B cell (primary cell): ENCODE data around the gene GOLGA8B. TPM values are rescaled to one million over a fixed set of nuclear protein-coding genes. Genes with fewer than 3 reads are reported as not detected.
"Not testable (repeated sequence)": the region's sequence is repeated elsewhere in the genome, so short reads cannot be mapped to it uniquely, and the experiment has no call there.

Experiments used
- ATAC-seq: fragments of 200-7000 bp; cut with Tn5 transposase; one replicate; pipeline ENCODE4 v1.10.0; 2021; ENCODE audit warnings: low read depth, mild to moderate bottlenecking, moderate number of reproducible peaks, moderate library complexity
- CTCF ChIA-PET: fragments of 350-600 bp; sonication (Branson Sonifier 250); formaldehyde crosslinking; loops from one replicate; lab custom pipeline; 2021; ENCODE audit warnings: antibody characterized with exemption, inconsistent platforms; lab: Charles Lee
- POLR2A ChIA-PET: fragments of 350-600 bp; sonication (Branson Sonifier 250); formaldehyde crosslinking; loops from one replicate; lab custom pipeline; 2021; ENCODE audit warnings: antibody characterized with exemption; lab: Charles Lee
- DNase-seq: peaks from one replicate; pipeline ENCODE4 v3.0.0; 2013
- H2AFZ ChIP-seq: 2 replicates; pipeline ENCODE4 v1.6.1; 2012; ENCODE audit warnings: mild to moderate bottlenecking, low read depth, low read length; ENCODE audit not compliant: insufficient read depth, poor library complexity, severe bottlenecking
- H3K27ac ChIP-seq, 2 donors: 1 replicate in 1 of 2; 2 replicates in 1 of 2; pipeline ENCODE4 v1.5.1; 2012 to 2013; ENCODE audit warnings: low read length in 2 of 2, mild to moderate bottlenecking in 2 of 2, moderate library complexity in 1 of 2
- H3K27me3 ChIP-seq, 4 experiments: fragments of 200-600 bp in 1 of 4; sonication (generic) in 1 of 4; replicated peaks in 1 of 4; 1 replicate in 2 of 4; 2 replicates in 2 of 4; pipeline versions ENCODE4 v1.6.1 to v1.7.0; 2013 to 2016; ENCODE audit warnings: low read length in 3 of 4, mild to moderate bottlenecking in 2 of 4, mixed read lengths in 1 of 4, moderate library complexity in 1 of 4; ENCODE audit not compliant: insufficient read depth in 4 of 4, control insufficient read depth in 3 of 4; ENCODE audit errors: control extremely low read depth in 1 of 4
- H3K36me3 ChIP-seq, 2 experiments: replicated peaks in 1 of 2; 1 replicate in 1 of 2; 2 replicates in 1 of 2; pipeline versions ENCODE4 v1.6.1 to v1.7.1; 2013; ENCODE audit warnings: low read length in 1 of 2; ENCODE audit not compliant: insufficient read depth in 2 of 2, control insufficient read depth in 1 of 2; ENCODE audit errors: control extremely low read depth in 1 of 2, extremely low read depth in 1 of 2
- H3K4me1 ChIP-seq, 2 donors: fragments of 200-600 bp in 1 of 2; sonication (generic) in 1 of 2; 1 replicate in 1 of 2; 2 replicates in 1 of 2; pipeline versions ENCODE4 v1.5.1 to v1.6.1; 2013 to 2017; ENCODE audit warnings: low read length in 2 of 2; ENCODE audit not compliant: control insufficient read depth in 2 of 2, insufficient read depth in 2 of 2
- H3K4me2 ChIP-seq: replicated peaks from 2 replicates; pipeline ENCODE3; 2012; ENCODE audit warnings: mild to moderate bottlenecking, low read depth, low read length; ENCODE audit not compliant: poor library complexity, severe bottlenecking
- H3K4me3 ChIP-seq, 5 experiments: fragments of 200-600 bp in 1 of 5; sonication (generic) in 1 of 5; 1 replicate in 3 of 5; 2 replicates in 2 of 5; pipeline versions ENCODE4 v1.5.1 to v1.7.0; 2011 to 2016; ENCODE audit warnings: low read length in 4 of 5, mild to moderate bottlenecking in 4 of 5, low read depth in 2 of 5, control low read depth in 1 of 5, moderate library complexity in 1 of 5; ENCODE audit not compliant: insufficient read depth in 1 of 5; ENCODE audit errors: control extremely low read depth in 1 of 5, extremely low read depth in 1 of 5
- H3K79me2 ChIP-seq: fragments of 200-600 bp; sonication (generic); one replicate; pipeline ENCODE4 v1.6.0; 2016; ENCODE audit warnings: low read length; ENCODE audit not compliant: control insufficient read depth, insufficient read depth
- H3K9ac ChIP-seq: fragments of 200-600 bp; sonication (generic); 2 replicates; pipeline ENCODE4 v1.6.1; 2017; ENCODE audit warnings: mild to moderate bottlenecking, low read length, moderate library complexity
- H3K9me3 ChIP-seq, 3 donors: one replicate each; pipeline versions ENCODE4 v1.6.1 to v1.7.1; 2013; ENCODE audit warnings: low read length in 2 of 3; ENCODE audit not compliant: control insufficient read depth in 2 of 3, insufficient read depth in 1 of 3; ENCODE audit errors: control extremely low read depth in 1 of 3
- H4K20me1 ChIP-seq: 2 replicates; pipeline ENCODE4 v1.6.0; 2012; ENCODE audit warnings: mild to moderate bottlenecking, low read length; ENCODE audit not compliant: insufficient read depth, control insufficient read depth, poor library complexity, severe bottlenecking
- H3K27ac Mint-ChIP-seq: one replicate; pipeline ENCODE4 v1.8.0; 2021; ENCODE audit warnings: mixed read lengths
- H3K27me3 Mint-ChIP-seq: one replicate; pipeline ENCODE4 v1.8.0; 2021; ENCODE audit warnings: mixed read lengths
- H3K4me1 Mint-ChIP-seq: one replicate; pipeline ENCODE4 v1.8.0; 2021; ENCODE audit warnings: mixed read lengths
- H3K4me3 Mint-ChIP-seq: one replicate; pipeline ENCODE4 v1.8.0; 2021; ENCODE audit warnings: mixed read lengths
- H3K9me3 Mint-ChIP-seq: one replicate; pipeline ENCODE4 v1.8.0; 2022; ENCODE audit warnings: mixed read lengths; ENCODE audit not compliant: insufficient read depth
- WGBS: methylation state at CpG from one replicate; pipeline ENCODE4 v1.1.5; 2013; ENCODE audit warnings: missing lambda C conversion rate; ENCODE audit not compliant: insufficient coverage; 5-methylcytosine and 5-hydroxymethylcytosine counted together
- intact Hi-C: fragments of 100-400 bp; cut with micrococcal nuclease; formaldehyde crosslinking; loops from one replicate; pipeline ENCODE4 v1.10.0; 2022
- polyA plus RNA-seq: library from polyadenylated mRNA; depleted of rRNA; stranded (reverse); fragments of >200 nt; gene quantifications from 2 replicates; pipeline ENCODE4 v1.2.3, GENCODE V29; 2012
- small RNA-seq: library from RNA; depleted of rRNA; stranded (forward); fragments of <200 nt; gene quantifications from one replicate; pipeline ENCODE3, GENCODE V24; 2012; ENCODE audit warnings: low replicate concordance, low read depth; ENCODE audit not compliant: insufficient read length
- total RNA-seq, 2 donors: library from RNA; stranded (reverse); fragments of 120-200 nt in 1 of 2; gene quantifications; 1 replicate in 1 of 2; 2 replicates in 1 of 2; pipeline versions ENCODE4 v1.2.3 to v1.2.4, GENCODE V29; 2013 to 2022

GOLGA8B gene
- total and polyA plus RNA-seq, 2 donors (not counting 1 experiment from before 2014, with no cell fraction given), result 77.1 to 200 TPM

DNA sequence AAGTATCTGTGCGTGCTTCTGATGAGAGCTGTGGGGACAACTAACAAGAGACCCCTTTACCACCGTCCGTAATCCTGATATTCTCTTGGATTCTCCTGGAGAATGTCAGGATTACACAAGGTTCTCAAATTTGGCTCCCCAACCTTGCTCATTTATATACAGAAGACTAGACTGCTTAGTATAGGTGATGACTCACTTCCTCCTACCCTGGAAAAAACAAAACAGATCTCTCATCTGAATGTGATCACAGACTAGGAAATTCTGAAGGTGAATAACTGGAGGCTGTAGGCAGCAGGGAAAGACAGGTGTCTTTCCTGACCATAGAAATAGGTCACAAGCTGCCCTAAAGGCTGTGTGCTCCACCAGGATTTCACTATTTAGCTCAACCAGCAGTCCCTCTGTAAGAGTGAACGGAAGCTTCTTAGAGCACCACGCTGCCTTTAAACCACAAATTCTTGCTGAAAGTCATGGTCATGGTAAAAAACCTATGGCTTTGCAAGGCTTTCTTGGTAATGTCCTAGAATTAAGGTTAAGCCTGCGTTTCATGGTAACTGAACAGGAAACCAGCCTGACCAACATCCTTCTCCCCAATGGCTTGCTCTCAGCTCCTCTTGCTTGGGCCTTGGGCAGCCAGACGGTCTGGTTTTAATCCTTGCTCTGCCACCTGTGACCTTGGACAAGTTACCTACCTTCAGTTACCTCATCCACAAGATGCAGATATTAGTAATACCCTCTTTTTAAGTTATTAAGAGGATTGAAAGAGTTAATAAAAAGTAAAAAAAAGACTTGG, 39.4 kb downstream of the GOLGA8B start:
- H3K4me2 ChIP-seq, H2AFZ ChIP-seq, intact Hi-C loops, H3K27me3 Mint-ChIP-seq, H3K4me1 Mint-ChIP-seq, H3K9ac ChIP-seq, POLR2A ChIA-PET, H3K27ac ChIP-seq, H3K9me3 Mint-ChIP-seq, ATAC-seq, H3K4me3 Mint-ChIP-seq, CTCF ChIA-PET, H3K36me3 ChIP-seq, DNase-seq, H3K79me2 ChIP-seq, H3K27me3 ChIP-seq, H3K4me1 ChIP-seq, H3K9me3 ChIP-seq, H3K4me3 ChIP-seq, H4K20me1 ChIP-seq, H3K27ac Mint-ChIP-seq: not testable (repeated sequence)
- WGBS, result no CpG with 5 or more reads among the region's 7 CpGs

DNA sequence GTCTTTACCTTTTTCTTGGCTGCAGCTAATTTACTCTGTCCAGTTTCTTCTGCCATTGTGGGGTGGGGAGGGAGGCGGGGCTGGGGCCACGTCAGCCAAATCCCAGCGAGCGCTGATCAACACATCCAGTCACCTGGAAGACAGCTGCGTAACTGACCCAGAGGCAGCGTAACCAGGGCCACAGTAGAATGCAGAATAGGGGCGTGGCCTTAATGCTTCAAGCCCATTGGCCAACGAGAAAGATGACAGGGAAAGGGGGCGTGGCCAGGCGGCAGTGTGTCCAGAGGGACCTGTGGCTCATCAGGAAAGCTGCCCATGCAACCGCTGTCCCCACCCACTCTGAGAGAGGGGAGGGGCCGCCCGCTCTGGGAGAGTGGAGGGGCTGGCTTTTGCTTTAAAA, 47.6 kb downstream of the GOLGA8B start:
- DNase-seq, CTCF ChIA-PET, H4K20me1 ChIP-seq, H3K4me2 ChIP-seq, H3K4me3 Mint-ChIP-seq, H3K4me1 ChIP-seq, H3K9me3 ChIP-seq, H3K27me3 Mint-ChIP-seq, H3K9me3 Mint-ChIP-seq, H3K79me2 ChIP-seq, H3K9ac ChIP-seq, H3K27me3 ChIP-seq, H3K4me3 ChIP-seq, H3K27ac Mint-ChIP-seq, H3K36me3 ChIP-seq, POLR2A ChIA-PET, H3K4me1 Mint-ChIP-seq, ATAC-seq, H2AFZ ChIP-seq, intact Hi-C loops, H3K27ac ChIP-seq: not testable (repeated sequence)
- no CpG with 5 or more reads among the region's 13 CpGs for WGBS

Small RNAs within 50 kb of the gene (small RNA-seq; reads per million reads assigned to genes)
- not detected for gene RF00425

Other genes with a start within 250 kb of the GOLGA8B start
- gene SLC12A6, start 245.9 kb downstream of the GOLGA8B start, total RNA-seq, result 141 and 156 TPM in 2 replicates
- 75.8 and 85.2 TPM in 2 replicates for gene SLC12A6, start 245.9 kb downstream of the GOLGA8B start, polyA plus RNA-seq
- 65.6 and 68.2 TPM in 2 replicates for gene NOP10, start 240.5 kb downstream of the GOLGA8B start, total RNA-seq
- 72.6 and 133 TPM in 2 replicates for gene NOP10, start 240.5 kb downstream of the GOLGA8B start, polyA plus RNA-seq
- not detected in 2 replicates for gene NUTM1, start 240.3 kb downstream of the GOLGA8B start, total RNA-seq
- gene NUTM1, start 240.3 kb downstream of the GOLGA8B start, polyA plus RNA-seq, result not detected in 2 replicates
- gene LPCAT4, start 216.5 kb downstream of the GOLGA8B start, total RNA-seq, result 64.2 and 68.1 TPM in 2 replicates
- gene LPCAT4, start 216.5 kb downstream of the GOLGA8B start, polyA plus RNA-seq, result 76.3 and 76.4 TPM in 2 replicates
- 248 and 252 TPM in 2 replicates for gene GOLGA8A, start 145.8 kb downstream of the GOLGA8B start, total RNA-seq
- gene GOLGA8A, start 145.8 kb downstream of the GOLGA8B start, polyA plus RNA-seq, result 114 and 156 TPM in 2 replicates
- not detected in 2 replicates for gene GJD2, start 171.3 kb upstream of the GOLGA8B start, total RNA-seq
- not detected in 2 replicates for gene GJD2, start 171.3 kb upstream of the GOLGA8B start, polyA plus RNA-seq
- gene ACTC1, start 211.9 kb upstream of the GOLGA8B start, total RNA-seq, result not detected in 2 replicates
- gene ACTC1, start 211.9 kb upstream of the GOLGA8B start, polyA plus RNA-seq, result not detected in 2 replicates